GM19351 (cell line): ENCODE results near the gene JPH2.
"Not testable (repeated sequence)": the region's sequence is repeated elsewhere in the genome, so short reads cannot be mapped to it uniquely, and the experiment has no call there.

Source experiments
- ATAC-seq: cut with Tn5 transposase; IDR thresholded peaks from one replicate; pipeline ENCODE4 v1.9.1; 2021; ENCODE audit warnings: mild to moderate bottlenecking, moderate library complexity; ENCODE audit not compliant: unreplicated experiment

JPH2 gene

GRCh38 chr20:44159711-44160110 is 27.3 kb downstream of the JPH2 start:
- no peak for ATAC-seq

- ATAC-seq: no peak
Observed at GRCh38 chr20:44159125-44159524, 27.9 kb downstream of the JPH2 start.

GRCh38 chr20:44157061-44157460 is 29.9 kb downstream of the JPH2 start:
- ATAC-seq: no peak

GRCh38 chr20:44154521-44155001 is 32.4 kb downstream of the JPH2 start:
- no peak for ATAC-seq

- ATAC-seq: no peak
Observed at GRCh38 chr20:44153636-44154043, 33.3 kb downstream of the JPH2 start.

- ATAC-seq: no peak
Observed at GRCh38 chr20:44151621-44152416, 35.2 kb downstream of the JPH2 start.

- ATAC-seq: no peak
Observed at GRCh38 chr20:44146272-44146671, 40.7 kb downstream of the JPH2 start.

- no peak for ATAC-seq
Observed at GRCh38 chr20:44145131-44145775, 41.7 kb downstream of the JPH2 start.

- no peak for ATAC-seq
Observed at GRCh38 chr20:44143936-44144335, 43.1 kb downstream of the JPH2 start.

GRCh38 chr20:44142413-44142812 is 44.6 kb downstream of the JPH2 start:
- ATAC-seq: no peak

GRCh38 chr20:44141873-44142272 is 45.1 kb downstream of the JPH2 start:
- ATAC-seq: no peak

- ATAC-seq: no peak
Observed at GRCh38 chr20:44138867-44139266, 48.1 kb downstream of the JPH2 start.

GRCh38 chr20:44137266-44137801 is 49.7 kb downstream of the JPH2 start:
- ATAC-seq: no peak

- ATAC-seq: no peak
Observed at GRCh38 chr20:44136579-44137265, 50.3 kb downstream of the JPH2 start.

GRCh38 chr20:44135417-44136204 is 51.4 kb downstream of the JPH2 start:
- ATAC-seq: no peak

GRCh38 chr20:44135012-44135412 is 52.0 kb downstream of the JPH2 start:
- no peak for ATAC-seq

GRCh38 chr20:44133424-44133823 is 53.6 kb downstream of the JPH2 start:
- no peak for ATAC-seq

- ATAC-seq: no peak
Observed at GRCh38 chr20:44131704-44132103, 55.3 kb downstream of the JPH2 start.

- ATAC-seq: no peak
Observed at GRCh38 chr20:44129911-44130718, 56.9 kb downstream of the JPH2 start.

- ATAC-seq: not testable (repeated sequence)
Observed at GRCh38 chr20:44129300-44129699, 57.7 kb downstream of the JPH2 start.
